ENCODE data around the gene UGT1A7.

UGT1A7 gene

DNA sequence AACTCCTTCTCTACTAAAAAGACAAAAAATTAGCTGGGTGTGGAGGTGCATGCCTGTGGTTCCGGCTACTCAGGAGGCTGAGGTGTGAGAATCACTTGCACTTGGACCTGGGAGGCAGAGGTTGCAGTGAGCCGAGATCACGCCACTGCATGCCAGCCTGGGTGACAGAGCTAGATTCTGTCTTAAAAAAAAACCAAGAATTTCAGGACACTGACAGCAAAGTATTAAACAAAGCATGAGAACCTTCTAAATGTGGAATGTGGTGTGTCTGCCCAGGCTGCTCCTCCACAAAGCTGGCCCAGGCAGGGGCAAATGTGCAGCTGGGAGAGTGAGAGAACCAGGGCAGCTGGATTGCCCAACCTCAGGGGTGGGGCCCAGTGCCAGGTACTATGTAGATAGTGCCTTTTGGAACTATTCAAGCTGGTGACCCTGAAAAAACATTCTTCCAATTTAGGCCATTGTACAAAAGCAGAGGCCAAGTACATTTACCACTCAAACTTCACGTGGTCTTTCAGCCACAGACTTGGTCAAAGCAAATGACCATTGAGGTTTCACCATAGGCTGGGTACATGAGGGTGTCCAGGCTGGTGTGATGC lies 24.3 kb downstream of the UGT1A7 start:
- no peak for ATAC-seq
- TF ChIP-seq SNAI2 (CRISPR knock-in tag; IDR thresholded peaks at IDR 0.05) (no peak), GLIS3 (CRISPR knock-in tag; IDR thresholded peaks at IDR 0.05) (no peak), ESRRG (CRISPR knock-in tag; IDR thresholded peaks at IDR 0.05) (no peak), ARNTL (CRISPR knock-in tag; IDR thresholded peaks at IDR 0.05; ENCODE audit: borderline replicate concordance, low read depth) (no peak), ZNF8 (CRISPR knock-in tag; IDR thresholded peaks at IDR 0.05) (no peak), OSR1 (CRISPR knock-in tag; IDR thresholded peaks at IDR 0.05) (no peak), ZNF565 (CRISPR knock-in tag; conservative IDR thresholded peaks at IDR 0.05; ENCODE audit: low read depth) (no peak), PPARA (CRISPR knock-in tag; IDR thresholded peaks at IDR 0.05; ENCODE audit: borderline replicate concordance) (no peak), ISL1 (CRISPR knock-in tag; IDR thresholded peaks at IDR 0.05) (no peak), ZC3H10 (CRISPR knock-in tag; IDR thresholded peaks at IDR 0.05) (no peak), CSDC2 (CRISPR knock-in tag; IDR thresholded peaks at IDR 0.05) (no peak), BACH2 (CRISPR knock-in tag; IDR thresholded peaks at IDR 0.05; ENCODE audit: borderline replicate concordance) (no peak)
- TF ChIP-seq, protein P1, sequence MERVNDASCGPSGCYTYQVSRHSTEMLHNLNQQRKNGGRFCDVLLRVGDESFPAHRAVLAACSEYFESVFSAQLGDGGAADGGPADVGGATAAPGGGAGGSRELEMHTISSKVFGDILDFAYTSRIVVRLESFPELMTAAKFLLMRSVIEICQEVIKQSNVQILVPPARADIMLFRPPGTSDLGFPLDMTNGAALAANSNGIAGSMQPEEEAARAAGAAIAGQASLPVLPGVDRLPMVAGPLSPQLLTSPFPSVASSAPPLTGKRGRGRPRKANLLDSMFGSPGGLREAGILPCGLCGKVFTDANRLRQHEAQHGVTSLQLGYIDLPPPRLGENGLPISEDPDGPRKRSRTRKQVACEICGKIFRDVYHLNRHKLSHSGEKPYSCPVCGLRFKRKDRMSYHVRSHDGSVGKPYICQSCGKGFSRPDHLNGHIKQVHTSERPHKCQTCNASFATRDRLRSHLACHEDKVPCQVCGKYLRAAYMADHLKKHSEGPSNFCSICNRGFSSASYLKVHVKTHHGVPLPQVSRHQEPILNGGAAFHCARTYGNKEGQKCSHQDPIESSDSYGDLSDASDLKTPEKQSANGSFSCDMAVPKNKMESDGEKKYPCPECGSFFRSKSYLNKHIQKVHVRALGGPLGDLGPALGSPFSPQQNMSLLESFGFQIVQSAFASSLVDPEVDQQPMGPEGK (CRISPR knock-in tag; IDR thresholded peaks at IDR 0.05; ENCODE audit: borderline replicate concordance): no peak

DNA sequence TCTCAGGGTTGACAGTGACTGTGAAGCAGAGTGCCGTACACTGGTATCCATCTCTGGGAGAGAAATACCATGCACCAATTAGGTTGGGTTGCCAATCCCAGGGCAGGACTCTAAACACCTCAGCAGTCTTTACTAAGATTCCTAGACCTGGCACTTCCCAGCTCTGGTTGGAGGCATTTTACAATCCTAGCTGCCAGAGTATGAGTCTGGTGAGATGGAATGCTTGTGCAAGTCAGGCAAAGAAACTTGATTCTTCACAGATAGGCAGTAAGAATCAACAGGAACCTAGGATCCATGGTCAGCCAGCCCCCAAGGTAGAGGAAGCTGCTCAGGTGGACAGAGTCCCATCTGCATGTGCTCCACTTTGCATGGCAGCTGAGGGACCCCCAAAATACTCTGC lies 25.0 kb downstream of the UGT1A7 start:
- ATAC-seq: peak; percentile 69
- TF ChIP-seq, protein P1 (CRISPR knock-in tag; IDR thresholded peaks at IDR 0.05; ENCODE audit: borderline replicate concordance): no peak
- TF ChIP-seq CSDC2 (CRISPR knock-in tag; IDR thresholded peaks at IDR 0.05) (no peak), SNAI2 (CRISPR knock-in tag; IDR thresholded peaks at IDR 0.05) (no peak), ZNF565 (CRISPR knock-in tag; conservative IDR thresholded peaks at IDR 0.05; ENCODE audit: low read depth) (no peak), BACH2 (CRISPR knock-in tag; IDR thresholded peaks at IDR 0.05; ENCODE audit: borderline replicate concordance) (no peak), ISL1 (CRISPR knock-in tag; IDR thresholded peaks at IDR 0.05) (peak; percentile 23; the same call in 1 of the 2 replicates)

DNA sequence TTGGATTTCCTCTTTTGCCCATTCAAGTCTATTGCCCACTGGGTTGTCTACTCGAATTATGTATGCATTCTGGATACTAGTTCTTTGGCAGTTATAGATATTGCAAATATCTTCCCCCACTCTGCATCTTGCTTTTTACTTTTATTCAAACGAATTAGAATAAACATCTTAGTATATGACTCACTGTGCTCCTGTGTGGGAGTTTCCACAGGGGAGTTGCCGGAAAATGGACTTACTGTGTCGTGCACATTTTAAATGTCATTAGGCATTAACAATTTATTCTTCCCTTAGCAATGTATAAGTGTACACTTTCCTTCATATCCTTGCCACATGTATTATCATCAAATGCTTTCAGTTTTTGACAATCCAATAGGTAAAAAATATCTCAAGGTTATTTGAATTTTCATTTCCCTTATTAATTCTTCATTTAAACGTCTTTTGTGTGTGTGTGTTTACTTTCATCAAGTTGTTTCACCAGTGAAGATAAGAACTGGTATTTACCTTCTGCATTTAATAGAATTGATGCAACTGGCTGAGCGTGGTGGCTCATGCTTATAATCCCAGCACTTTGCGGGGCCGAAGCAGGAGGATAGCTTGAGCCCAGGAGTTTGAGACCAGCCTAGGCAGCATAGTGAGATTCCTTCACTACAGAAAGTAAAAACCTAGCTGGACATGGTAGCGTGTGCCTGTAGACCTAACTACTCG lies 26.4 kb downstream of the UGT1A7 start:
- TF ChIP-seq ISL1 (CRISPR knock-in tag; IDR thresholded peaks at IDR 0.05) (0 out of 2 replicates have a peak, but pooled peaks have one; percentile 17), SNAI2 (CRISPR knock-in tag; IDR thresholded peaks at IDR 0.05) (no peak)
- TF ChIP-seq, protein P1 (CRISPR knock-in tag; IDR thresholded peaks at IDR 0.05; ENCODE audit: borderline replicate concordance): no peak
- no peak for ATAC-seq

DNA sequence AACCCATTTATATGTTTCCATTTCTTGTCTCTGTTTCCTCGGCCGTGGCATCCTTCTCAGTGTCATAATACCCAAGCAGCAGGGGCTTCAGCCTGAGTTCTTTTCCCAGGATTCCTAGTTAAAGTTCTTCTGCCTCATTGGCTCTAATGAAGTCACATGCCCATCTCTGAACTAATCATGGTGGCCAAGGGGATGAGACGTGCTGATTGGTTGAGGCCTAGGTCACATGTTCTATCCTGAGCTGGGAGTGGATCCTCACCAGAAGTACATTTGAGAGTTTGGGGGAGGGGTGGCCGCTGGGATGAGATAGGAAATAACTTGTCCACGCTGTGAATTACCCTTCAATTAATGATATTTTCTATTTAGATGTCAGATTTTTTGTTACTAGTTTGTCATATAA lies 27.2 kb downstream of the UGT1A7 start:
- TF ChIP-seq, protein P2, sequence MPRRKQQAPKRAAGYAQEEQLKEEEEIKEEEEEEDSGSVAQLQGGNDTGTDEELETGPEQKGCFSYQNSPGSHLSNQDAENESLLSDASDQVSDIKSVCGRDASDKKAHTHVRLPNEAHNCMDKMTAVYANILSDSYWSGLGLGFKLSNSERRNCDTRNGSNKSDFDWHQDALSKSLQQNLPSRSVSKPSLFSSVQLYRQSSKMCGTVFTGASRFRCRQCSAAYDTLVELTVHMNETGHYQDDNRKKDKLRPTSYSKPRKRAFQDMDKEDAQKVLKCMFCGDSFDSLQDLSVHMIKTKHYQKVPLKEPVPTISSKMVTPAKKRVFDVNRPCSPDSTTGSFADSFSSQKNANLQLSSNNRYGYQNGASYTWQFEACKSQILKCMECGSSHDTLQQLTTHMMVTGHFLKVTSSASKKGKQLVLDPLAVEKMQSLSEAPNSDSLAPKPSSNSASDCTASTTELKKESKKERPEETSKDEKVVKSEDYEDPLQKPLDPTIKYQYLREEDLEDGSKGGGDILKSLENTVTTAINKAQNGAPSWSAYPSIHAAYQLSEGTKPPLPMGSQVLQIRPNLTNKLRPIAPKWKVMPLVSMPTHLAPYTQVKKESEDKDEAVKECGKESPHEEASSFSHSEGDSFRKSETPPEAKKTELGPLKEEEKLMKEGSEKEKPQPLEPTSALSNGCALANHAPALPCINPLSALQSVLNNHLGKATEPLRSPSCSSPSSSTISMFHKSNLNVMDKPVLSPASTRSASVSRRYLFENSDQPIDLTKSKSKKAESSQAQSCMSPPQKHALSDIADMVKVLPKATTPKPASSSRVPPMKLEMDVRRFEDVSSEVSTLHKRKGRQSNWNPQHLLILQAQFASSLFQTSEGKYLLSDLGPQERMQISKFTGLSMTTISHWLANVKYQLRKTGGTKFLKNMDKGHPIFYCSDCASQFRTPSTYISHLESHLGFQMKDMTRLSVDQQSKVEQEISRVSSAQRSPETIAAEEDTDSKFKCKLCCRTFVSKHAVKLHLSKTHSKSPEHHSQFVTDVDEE (CRISPR knock-in tag; IDR thresholded peaks at IDR 0.05): no peak
- TF ChIP-seq BACH2 (CRISPR knock-in tag; IDR thresholded peaks at IDR 0.05; ENCODE audit: borderline replicate concordance): no peak
- no peak for TF ChIP-seq RARB (CRISPR knock-in tag; IDR thresholded peaks at IDR 0.05)
- no peak for TF ChIP-seq TOX (CRISPR knock-in tag; IDR thresholded peaks at IDR 0.05; ENCODE audit: borderline replicate concordance)
- no peak for TF ChIP-seq ZFP30 (CRISPR knock-in tag; IDR thresholded peaks at IDR 0.05)
- no peak for TF ChIP-seq CSDC2 (CRISPR knock-in tag; IDR thresholded peaks at IDR 0.05)
- TF ChIP-seq, protein P1 (CRISPR knock-in tag; IDR thresholded peaks at IDR 0.05; ENCODE audit: borderline replicate concordance): no peak
- no peak for TF ChIP-seq ZNF8 (CRISPR knock-in tag; IDR thresholded peaks at IDR 0.05)
- TF ChIP-seq SNAI2 (CRISPR knock-in tag; IDR thresholded peaks at IDR 0.05): no peak
- no peak for TF ChIP-seq ZNF565 (CRISPR knock-in tag; conservative IDR thresholded peaks at IDR 0.05; ENCODE audit: low read depth)
- TF ChIP-seq, protein P3, sequence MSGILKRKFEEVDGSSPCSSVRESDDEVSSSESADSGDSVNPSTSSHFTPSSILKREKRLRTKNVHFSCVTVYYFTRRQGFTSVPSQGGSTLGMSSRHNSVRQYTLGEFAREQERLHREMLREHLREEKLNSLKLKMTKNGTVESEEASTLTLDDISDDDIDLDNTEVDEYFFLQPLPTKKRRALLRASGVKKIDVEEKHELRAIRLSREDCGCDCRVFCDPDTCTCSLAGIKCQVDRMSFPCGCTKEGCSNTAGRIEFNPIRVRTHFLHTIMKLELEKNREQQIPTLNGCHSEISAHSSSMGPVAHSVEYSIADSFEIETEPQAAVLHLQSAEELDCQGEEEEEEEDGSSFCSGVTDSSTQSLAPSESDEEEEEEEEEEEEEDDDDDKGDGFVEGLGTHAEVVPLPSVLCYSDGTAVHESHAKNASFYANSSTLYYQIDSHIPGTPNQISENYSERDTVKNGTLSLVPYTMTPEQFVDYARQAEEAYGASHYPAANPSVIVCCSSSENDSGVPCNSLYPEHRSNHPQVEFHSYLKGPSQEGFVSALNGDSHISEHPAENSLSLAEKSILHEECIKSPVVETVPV (CRISPR knock-in tag; IDR thresholded peaks at IDR 0.05): no peak
- no peak for ATAC-seq
